Ishikawa (cell line): ENCODE data around the gene RFTN1.

Experiments used
- CEBPB ChIP-seq: IDR thresholded peaks from 2 replicates; pipeline ENCODE4 v1.6.1; 2012
- CREB1 ChIP-seq: IDR thresholded peaks from 2 replicates; pipeline ENCODE4 v1.6.1; 2012; ENCODE audit warnings: low read depth
- EGR1 ChIP-seq: IDR thresholded peaks from 2 replicates; pipeline ENCODE4 v1.6.1; 2012
- EP300 ChIP-seq: IDR thresholded peaks from 2 replicates; pipeline ENCODE4 v1.6.1; 2012; ENCODE audit warnings: borderline replicate concordance
- FOXM1 ChIP-seq: IDR thresholded peaks from 2 replicates; pipeline ENCODE4 v1.6.1; 2012; ENCODE audit warnings: low read depth, borderline replicate concordance
- NFIC ChIP-seq: IDR thresholded peaks from 2 replicates; pipeline ENCODE4 v1.6.1; 2012
- RAD21 ChIP-seq: IDR thresholded peaks from 2 replicates; pipeline ENCODE4 v1.6.1; 2012; ENCODE audit warnings: low read depth
- TAF1 ChIP-seq: IDR thresholded peaks from 2 replicates; pipeline ENCODE4 v1.6.1; 2012; ENCODE audit warnings: low read depth, mild to moderate bottlenecking
- TCF12 ChIP-seq: IDR thresholded peaks from 2 replicates; pipeline ENCODE4 v1.6.1; 2012; ENCODE audit warnings: low read depth
- TEAD4 ChIP-seq: IDR thresholded peaks from 2 replicates; pipeline ENCODE4 v1.6.1; 2012
- YY1 ChIP-seq: IDR thresholded peaks from 2 replicates; pipeline ENCODE4 v1.6.1; 2012; ENCODE audit warnings: low read depth
- ZBTB7A ChIP-seq: IDR thresholded peaks from 2 replicates; pipeline ENCODE4 v1.6.1; 2012; ENCODE audit warnings: low read depth
- TF ChIP-seq, protein P1 (sequence below): IDR thresholded peaks from 2 replicates; pipeline ENCODE4 v1.6.1; 2012
- TF ChIP-seq, protein P2 (sequence below): IDR thresholded peaks from 2 replicates; pipeline ENCODE4 v1.6.1; 2012
- TF ChIP-seq, protein P3 (sequence below): IDR thresholded peaks from 2 replicates; pipeline ENCODE4 v1.6.1; 2012; ENCODE audit warnings: low read depth, mild to moderate bottlenecking

RFTN1 gene

DNA sequence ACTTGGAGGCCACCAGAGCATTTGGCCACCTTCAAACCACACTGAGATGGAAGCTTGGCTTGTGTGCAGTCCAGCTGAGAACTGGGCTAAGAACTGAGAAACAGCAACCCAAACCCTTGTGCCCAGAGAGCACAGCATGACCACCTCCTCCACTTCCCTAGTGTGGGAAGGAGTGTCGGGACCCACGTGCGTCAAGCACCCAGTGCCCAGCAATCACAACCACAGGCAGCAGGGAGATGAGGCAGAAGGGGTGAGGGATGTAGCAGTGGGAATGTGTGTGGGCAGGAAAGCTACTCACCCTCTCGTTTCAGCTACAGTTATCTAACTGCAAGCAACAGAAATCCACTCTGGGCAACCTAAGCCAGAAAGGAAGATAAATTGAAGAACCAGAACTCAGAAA lies 25.0 kb upstream of the RFTN1 start:
- TF ChIP-seq TEAD4 (no peak), CEBPB (no peak), YY1 (no peak), EP300 (no peak), RAD21 (no peak), EGR1 (no peak), TAF1 (no peak), NFIC (no peak)
- TF ChIP-seq, protein P1, sequence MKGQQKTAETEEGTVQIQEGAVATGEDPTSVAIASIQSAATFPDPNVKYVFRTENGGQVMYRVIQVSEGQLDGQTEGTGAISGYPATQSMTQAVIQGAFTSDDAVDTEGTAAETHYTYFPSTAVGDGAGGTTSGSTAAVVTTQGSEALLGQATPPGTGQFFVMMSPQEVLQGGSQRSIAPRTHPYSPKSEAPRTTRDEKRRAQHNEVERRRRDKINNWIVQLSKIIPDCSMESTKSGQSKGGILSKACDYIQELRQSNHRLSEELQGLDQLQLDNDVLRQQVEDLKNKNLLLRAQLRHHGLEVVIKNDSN = no peak

DNA sequence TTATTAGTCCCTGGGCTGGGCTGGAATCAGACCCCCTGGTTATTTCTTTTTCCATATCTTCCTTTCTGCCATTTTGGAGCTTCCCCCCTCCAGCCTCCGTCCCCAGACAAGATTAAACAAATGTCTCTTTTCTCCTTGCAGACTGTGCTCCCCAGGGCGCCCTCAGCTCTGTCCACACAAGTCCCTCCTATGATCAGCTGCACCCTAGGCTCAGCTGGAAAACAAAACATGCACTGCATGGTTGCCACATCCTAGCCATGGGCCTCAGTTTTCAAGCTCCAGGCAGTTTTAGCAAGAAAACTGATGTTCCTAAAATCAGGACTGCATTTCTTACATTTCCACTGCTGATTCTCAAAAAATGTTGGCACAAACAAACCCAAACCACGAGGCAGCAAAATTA lies 23.5 kb upstream of the RFTN1 start:
- TF ChIP-seq ZBTB7A = no peak
- no peak for TF ChIP-seq CEBPB
- TF ChIP-seq CREB1 = no peak
- TF ChIP-seq TCF12 = no peak
- no peak for TF ChIP-seq TAF1
- no peak for TF ChIP-seq YY1
- no peak for TF ChIP-seq EP300

DNA sequence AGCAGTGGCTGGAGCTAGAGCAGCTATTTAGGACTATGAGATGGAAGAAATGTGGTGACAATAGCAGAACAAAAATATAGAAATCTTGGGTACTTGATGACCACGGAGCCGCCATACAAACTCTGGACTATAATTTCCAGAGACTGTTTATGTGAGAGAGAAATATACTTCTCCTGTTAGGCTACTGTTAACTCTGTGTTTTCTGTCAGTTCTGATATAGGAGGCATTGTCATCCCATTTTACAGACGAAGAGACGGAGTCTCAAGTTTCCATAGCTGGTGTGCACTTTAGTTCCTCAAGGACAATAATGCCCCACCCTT lies 22.8 kb upstream of the RFTN1 start:
- TF ChIP-seq TAF1 (no peak), RAD21 (no peak), CEBPB (no peak), ZBTB7A (no peak), EP300 (no peak), TCF12 (no peak), TEAD4 (no peak)
- TF ChIP-seq, protein P1 = no peak
- TF ChIP-seq, protein P2, sequence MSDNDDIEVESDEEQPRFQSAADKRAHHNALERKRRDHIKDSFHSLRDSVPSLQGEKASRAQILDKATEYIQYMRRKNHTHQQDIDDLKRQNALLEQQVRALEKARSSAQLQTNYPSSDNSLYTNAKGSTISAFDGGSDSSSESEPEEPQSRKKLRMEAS = no peak

DNA sequence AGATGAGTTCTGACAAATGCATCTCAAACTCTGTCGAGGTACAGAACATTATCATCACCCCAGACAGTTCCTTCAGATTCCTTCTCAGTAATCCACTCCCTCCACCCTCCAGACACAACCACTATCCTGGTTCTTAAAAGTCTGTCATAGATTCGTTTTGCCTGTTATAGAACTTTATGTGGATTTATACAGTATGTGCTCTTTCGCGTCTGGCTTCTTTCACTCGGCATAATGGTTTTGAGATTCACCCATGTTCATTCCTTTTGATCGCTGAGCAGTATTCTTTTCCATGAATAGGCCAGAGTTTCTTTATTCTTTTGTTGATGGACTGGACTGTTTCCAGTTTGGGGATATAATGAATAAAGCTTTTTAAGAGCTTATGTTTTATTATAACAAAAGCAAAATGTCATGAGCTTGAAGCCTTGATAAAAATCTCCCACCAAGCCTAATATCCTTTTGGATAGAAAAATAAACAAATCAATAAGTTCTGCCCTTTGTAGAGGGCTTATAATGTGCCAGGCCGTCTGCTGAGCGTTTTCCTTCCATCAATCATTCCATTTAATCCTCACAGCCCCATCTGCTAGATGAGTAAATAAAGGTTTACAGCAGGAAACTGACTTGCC lies 21.3 kb upstream of the RFTN1 start:
- no peak for TF ChIP-seq RAD21
- TF ChIP-seq, protein P1 = no peak
- no peak for TF ChIP-seq EGR1
- TF ChIP-seq YY1 = no peak
- TF ChIP-seq CEBPB = no peak
- TF ChIP-seq, protein P3, sequence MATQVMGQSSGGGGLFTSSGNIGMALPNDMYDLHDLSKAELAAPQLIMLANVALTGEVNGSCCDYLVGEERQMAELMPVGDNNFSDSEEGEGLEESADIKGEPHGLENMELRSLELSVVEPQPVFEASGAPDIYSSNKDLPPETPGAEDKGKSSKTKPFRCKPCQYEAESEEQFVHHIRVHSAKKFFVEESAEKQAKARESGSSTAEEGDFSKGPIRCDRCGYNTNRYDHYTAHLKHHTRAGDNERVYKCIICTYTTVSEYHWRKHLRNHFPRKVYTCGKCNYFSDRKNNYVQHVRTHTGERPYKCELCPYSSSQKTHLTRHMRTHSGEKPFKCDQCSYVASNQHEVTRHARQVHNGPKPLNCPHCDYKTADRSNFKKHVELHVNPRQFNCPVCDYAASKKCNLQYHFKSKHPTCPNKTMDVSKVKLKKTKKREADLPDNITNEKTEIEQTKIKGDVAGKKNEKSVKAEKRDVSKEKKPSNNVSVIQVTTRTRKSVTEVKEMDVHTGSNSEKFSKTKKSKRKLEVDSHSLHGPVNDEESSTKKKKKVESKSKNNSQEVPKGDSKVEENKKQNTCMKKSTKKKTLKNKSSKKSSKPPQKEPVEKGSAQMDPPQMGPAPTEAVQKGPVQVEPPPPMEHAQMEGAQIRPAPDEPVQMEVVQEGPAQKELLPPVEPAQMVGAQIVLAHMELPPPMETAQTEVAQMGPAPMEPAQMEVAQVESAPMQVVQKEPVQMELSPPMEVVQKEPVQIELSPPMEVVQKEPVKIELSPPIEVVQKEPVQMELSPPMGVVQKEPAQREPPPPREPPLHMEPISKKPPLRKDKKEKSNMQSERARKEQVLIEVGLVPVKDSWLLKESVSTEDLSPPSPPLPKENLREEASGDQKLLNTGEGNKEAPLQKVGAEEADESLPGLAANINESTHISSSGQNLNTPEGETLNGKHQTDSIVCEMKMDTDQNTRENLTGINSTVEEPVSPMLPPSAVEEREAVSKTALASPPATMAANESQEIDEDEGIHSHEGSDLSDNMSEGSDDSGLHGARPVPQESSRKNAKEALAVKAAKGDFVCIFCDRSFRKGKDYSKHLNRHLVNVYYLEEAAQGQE = no peak

DNA sequence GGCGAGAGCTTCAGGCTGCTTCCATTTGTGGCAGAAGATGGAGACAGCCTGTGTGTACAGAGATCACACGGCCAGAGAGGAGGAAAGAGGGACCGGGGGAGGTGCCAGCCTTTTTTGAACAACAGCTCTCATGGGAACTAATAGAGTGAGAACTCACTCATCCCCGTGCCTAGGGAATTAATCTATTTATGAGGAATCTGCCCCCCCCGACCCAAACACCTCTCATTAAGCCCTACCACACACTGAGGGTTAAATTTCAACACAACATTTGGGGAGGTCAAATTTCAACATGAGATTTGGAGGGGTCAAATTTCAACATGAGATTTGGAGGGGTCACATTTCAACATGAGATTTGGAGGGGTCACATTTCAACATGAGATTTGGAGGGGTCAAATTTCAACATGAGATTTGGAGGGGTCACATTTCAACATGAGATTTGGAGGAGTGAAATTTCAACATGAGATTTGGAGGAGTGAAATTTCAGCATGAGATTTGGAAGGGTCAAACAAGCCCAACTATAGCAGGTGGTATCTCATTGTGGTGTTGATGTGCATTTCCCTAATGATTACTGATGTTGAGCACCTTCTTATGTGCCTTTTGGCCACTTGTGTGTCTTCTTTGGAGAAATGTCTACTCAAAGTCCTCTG lies 20.6 kb upstream of the RFTN1 start:
- no peak for TF ChIP-seq TAF1
- no peak for TF ChIP-seq YY1

DNA sequence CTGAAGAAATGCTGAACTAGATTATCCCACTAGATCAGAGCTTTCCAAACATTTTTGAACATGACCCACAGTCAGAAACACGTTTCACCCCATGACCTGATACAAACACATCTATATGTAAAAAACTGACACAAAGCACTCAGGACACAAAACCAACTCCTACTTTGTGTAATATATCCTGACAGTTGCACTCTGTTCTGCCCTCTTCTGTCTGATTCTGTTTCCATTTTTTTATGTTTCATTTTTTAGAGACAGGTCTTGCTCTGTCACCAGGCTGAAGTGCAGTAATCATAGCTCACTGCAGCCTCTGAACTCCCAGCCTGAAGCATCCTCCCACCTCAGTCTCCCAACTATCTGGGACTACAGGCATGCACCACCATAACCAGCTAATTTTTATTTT lies 15.8 kb upstream of the RFTN1 start:
- TF ChIP-seq CREB1 (no peak), TCF12 (no peak), NFIC (no peak), ZBTB7A (no peak), RAD21 (no peak), TEAD4 (no peak), EGR1 (no peak)
- TF ChIP-seq, protein P1 = no peak

DNA sequence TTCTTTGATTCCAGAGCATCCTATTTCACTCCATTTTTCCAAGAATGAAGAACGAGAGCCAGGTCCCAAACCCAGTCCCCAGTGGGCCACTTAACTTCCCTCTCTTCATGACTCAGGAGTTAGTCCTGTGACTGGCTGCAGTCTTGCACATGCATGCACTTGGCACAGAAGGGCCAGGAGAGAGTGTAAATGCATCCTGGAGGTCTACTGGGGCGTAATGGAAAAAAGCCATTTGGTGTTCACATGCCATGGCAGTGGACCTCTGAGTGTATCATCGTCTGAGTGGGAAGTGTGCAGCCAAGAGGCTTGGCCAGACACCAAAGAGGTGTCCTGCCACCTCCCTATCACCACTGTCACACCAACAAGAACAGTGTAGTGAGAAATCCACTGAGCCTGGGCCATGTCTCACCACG lies 15.1 kb upstream of the RFTN1 start:
- TF ChIP-seq ZBTB7A (no peak), RAD21 (no peak), EGR1 (no peak), CREB1 (no peak), EP300 (no peak), YY1 (no peak), TAF1 (no peak), FOXM1 (no peak), CEBPB (no peak), TCF12 (no peak)
- TF ChIP-seq, protein P1 = no peak
- TF ChIP-seq, protein P3 = no peak
